C4-2B (cell line): ENCODE measurements around the gene SPON2.

ENCODE experiments used
- CTCF ChIP-seq: fragments of 450-650 bp; conservative IDR thresholded peaks from 2 replicates; pipeline ENCODE4 v1.5.1; 2017; ENCODE audit warnings: mild to moderate bottlenecking
- ZFX ChIP-seq: fragments of 450-650 bp; IDR thresholded peaks from 2 replicates; pipeline ENCODE4 v1.6.1; 2017

GRCh38 chr4:1194010-1194900 is 21.9 kb upstream of the SPON2 start:
- no peak for TF ChIP-seq CTCF
- TF ChIP-seq ZFX: no peak
